Measurements from ENCODE around the gene MAP3K15. TPM values are rescaled to one million over a fixed set of nuclear protein-coding genes. Genes with fewer than 3 reads are reported as not detected.

MAP3K15 gene
- total and polyA plus RNA-seq, 5 experiments from 2014 or later: 0.22 TPM; not detected in 4

DNA sequence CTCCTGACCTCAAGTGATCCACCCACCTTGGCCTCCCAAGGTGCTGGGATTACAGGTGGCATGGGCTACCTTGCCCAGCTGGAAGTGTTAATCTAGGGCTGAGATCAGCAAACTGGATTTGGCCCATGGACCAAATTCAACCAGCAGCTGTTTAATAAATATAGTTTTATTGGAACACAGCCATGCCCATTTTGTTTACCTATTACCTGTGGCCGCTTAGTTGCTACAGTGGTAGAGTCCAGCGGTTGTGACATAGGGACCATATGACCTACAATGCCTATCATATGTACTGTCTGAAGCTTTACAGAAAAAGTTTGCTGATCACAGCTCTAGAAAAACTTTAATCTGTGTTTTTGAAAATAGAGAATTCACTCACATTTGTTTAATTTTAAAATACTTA, 188.7 kb downstream of the MAP3K15 start:
- Mint-ChIP-seq H3K4me3 (no peak overlapping the region), H3K36me3 (no peaks in the 10 kb centered on the region), H3K4me1 (no peaks in the 10 kb centered on the region), H3K9me3 (peaks cover 0 to 3% (median 0%) of the 10 kb centered on the region in 9 donors), H3K27ac (no peak overlapping the region), H3K27me3 (peaks cover 0 to 3% (median 0%) of the 10 kb centered on the region in 5 donors)
- POLR2A ChIA-PET: no interaction called here
- no peak for ATAC-seq
- no peak for DNase-seq

Other genes starting within 250 kb of the MAP3K15 start
- 100 to 1,000 TPM; 125 to 130 TPM for gene PDHA1, start 171.6 kb downstream of the MAP3K15 start, total RNA-seq
- 10 to 100 TPM; 79.5 to 85.4 (median 82.7) TPM for gene PDHA1, start 171.6 kb downstream of the MAP3K15 start, polyA plus RNA-seq